Measurements from ENCODE around the gene GRAMD1A.
"Not testable (repeated sequence)": the region's sequence is repeated elsewhere in the genome, so short reads cannot be mapped to it uniquely, and the experiment has no call there.

Gene GRAMD1A

GRCh38 chr19:35048911-35049411 is 48.8 kb downstream of the GRAMD1A start:
- Histone ChIP-seq H3K27me3 (ENCODE audit: insufficient read depth, low read length) (no peaks in the 10 kb centered on the region), H2AFZ (ENCODE audit: low read length, unreplicated experiment) (no peak overlapping the region), H3K36me3 (ENCODE audit: insufficient read depth, low read length) (no peaks in the 10 kb centered on the region), H3K4me1 (ENCODE audit: control insufficient read depth, insufficient read depth, low read length, unreplicated experiment) (no peaks in the 10 kb centered on the region), H3K27ac (ENCODE audit: low read depth, low read length) (no peak overlapping the region), H3K4me3 (ENCODE audit: low read depth, low read length) (no peak overlapping the region), H3K79me2 (ENCODE audit: control insufficient read depth, insufficient read depth, low read length, unreplicated experiment) (no peaks in the 10 kb centered on the region)

DNA sequence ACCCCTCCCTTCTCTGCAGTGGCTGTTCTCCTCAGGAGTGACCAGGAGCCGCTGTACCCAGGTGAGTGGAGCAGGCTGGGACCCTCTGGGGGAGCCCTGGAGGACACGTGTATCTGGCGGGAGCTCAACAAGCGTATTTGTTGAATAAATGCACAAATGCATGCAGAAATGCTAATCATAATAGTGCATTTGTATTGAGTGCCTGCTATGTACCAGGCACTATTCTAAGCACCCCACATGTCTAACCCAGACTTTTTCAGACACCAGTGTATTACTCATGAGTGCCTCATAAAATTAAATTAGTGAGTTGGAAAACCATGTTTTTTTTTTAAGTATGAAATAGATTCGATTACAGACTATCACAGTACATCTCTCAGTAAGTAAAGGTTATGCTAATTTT is 49.3 kb downstream of the GRAMD1A start:
- Histone ChIP-seq H3K27me3 (ENCODE audit: insufficient read depth, low read length) (no peaks in the 10 kb centered on the region), H2AFZ (ENCODE audit: low read length, unreplicated experiment) (no peak overlapping the region), H3K4me3 (ENCODE audit: low read depth, low read length) (no peak overlapping the region), H3K79me2 (ENCODE audit: control insufficient read depth, insufficient read depth, low read length, unreplicated experiment) (no peaks in the 10 kb centered on the region), H3K27ac (ENCODE audit: low read depth, low read length) (no peak overlapping the region), H3K36me3 (ENCODE audit: insufficient read depth, low read length) (no peaks in the 10 kb centered on the region), H3K4me1 (ENCODE audit: control insufficient read depth, insufficient read depth, low read length, unreplicated experiment) (no peaks in the 10 kb centered on the region)

DNA sequence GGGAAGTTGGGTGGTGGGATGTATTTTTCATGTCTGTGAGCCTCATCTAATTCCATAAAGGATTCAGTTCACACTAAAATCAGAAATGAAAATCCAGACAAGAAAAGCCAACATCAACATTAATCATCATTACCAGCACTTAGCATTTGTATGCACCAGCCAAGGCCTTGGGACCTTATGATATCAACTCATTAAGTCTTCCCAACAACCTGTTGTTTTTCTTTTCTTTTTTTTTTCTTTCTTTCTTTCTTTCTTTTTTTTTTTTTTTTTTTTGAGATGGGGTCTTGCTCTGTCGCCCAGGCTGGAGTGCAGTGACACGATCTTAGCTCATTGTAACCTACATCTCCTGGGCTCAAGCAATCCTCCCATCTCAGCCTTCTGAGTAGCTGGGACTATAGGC is 50.5 kb downstream of the GRAMD1A start:
- H2AFZ ChIP-seq (ENCODE audit: low read length, unreplicated experiment); H3K79me2 ChIP-seq (ENCODE audit: control insufficient read depth, insufficient read depth, low read length, unreplicated experiment); H3K27me3 ChIP-seq (ENCODE audit: insufficient read depth, low read length); H3K4me3 ChIP-seq (ENCODE audit: low read depth, low read length); H3K27ac ChIP-seq (ENCODE audit: low read depth, low read length); H3K36me3 ChIP-seq (ENCODE audit: insufficient read depth, low read length); H3K4me1 ChIP-seq (ENCODE audit: control insufficient read depth, insufficient read depth, low read length, unreplicated experiment): not testable (repeated sequence)

DNA sequence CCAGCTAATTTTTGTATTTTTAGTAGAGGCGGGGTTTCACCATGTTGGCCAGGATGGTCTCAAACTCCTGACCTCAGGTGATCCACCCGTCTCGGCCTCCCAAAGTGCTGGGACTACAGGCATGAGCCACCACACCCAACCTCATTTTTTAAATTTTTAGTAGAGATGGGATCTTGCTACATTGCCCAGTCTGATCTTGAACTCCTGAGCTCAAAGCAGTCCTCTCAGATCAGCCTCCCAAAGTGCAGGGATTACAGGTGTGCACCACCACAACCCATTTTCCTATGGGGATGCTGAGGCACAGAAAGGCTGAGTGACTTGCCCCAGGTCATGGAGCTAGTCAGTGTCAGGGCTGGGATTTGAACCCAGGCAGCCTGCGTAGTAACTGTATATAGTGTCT is 51.1 kb downstream of the GRAMD1A start:
- not testable (repeated sequence) for H3K79me2 ChIP-seq (ENCODE audit: control insufficient read depth, insufficient read depth, low read length, unreplicated experiment); H3K4me1 ChIP-seq (ENCODE audit: control insufficient read depth, insufficient read depth, low read length, unreplicated experiment); H2AFZ ChIP-seq (ENCODE audit: low read length, unreplicated experiment); H3K27ac ChIP-seq (ENCODE audit: low read depth, low read length); H3K27me3 ChIP-seq (ENCODE audit: insufficient read depth, low read length); H3K36me3 ChIP-seq (ENCODE audit: insufficient read depth, low read length); H3K4me3 ChIP-seq (ENCODE audit: low read depth, low read length)

- Histone ChIP-seq H2AFZ (ENCODE audit: low read length, unreplicated experiment) (no peak overlapping the region), H3K79me2 (ENCODE audit: control insufficient read depth, insufficient read depth, low read length, unreplicated experiment) (no peaks in the 10 kb centered on the region), H3K27ac (ENCODE audit: low read depth, low read length) (no peak overlapping the region), H3K4me1 (ENCODE audit: control insufficient read depth, insufficient read depth, low read length, unreplicated experiment) (no peaks in the 10 kb centered on the region), H3K4me3 (ENCODE audit: low read depth, low read length) (no peak overlapping the region), H3K36me3 (ENCODE audit: insufficient read depth, low read length) (no peaks in the 10 kb centered on the region), H3K27me3 (ENCODE audit: insufficient read depth, low read length) (no peaks in the 10 kb centered on the region; the same call in 1 of the 2 replicates)
These were observed 51.7 kb downstream of the GRAMD1A start for GRCh38 chr19:35051796-35052195.

GRCh38 chr19:35052599-35053190 is 52.6 kb downstream of the GRAMD1A start:
- H3K27me3 ChIP-seq (ENCODE audit: insufficient read depth, low read length), result no peaks in the 10 kb centered on the region; the same call in 1 of the 2 replicates
- no peak overlapping the region for H2AFZ ChIP-seq (ENCODE audit: low read length, unreplicated experiment)
- H3K4me3 ChIP-seq (ENCODE audit: low read depth, low read length), result no peak overlapping the region
- H3K36me3 ChIP-seq (ENCODE audit: insufficient read depth, low read length), result no peaks in the 10 kb centered on the region
- H3K4me1 ChIP-seq (ENCODE audit: control insufficient read depth, insufficient read depth, low read length, unreplicated experiment), result no peaks in the 10 kb centered on the region
- no peak overlapping the region for H3K27ac ChIP-seq (ENCODE audit: low read depth, low read length)
- H3K79me2 ChIP-seq (ENCODE audit: control insufficient read depth, insufficient read depth, low read length, unreplicated experiment), result no peaks in the 10 kb centered on the region

DNA sequence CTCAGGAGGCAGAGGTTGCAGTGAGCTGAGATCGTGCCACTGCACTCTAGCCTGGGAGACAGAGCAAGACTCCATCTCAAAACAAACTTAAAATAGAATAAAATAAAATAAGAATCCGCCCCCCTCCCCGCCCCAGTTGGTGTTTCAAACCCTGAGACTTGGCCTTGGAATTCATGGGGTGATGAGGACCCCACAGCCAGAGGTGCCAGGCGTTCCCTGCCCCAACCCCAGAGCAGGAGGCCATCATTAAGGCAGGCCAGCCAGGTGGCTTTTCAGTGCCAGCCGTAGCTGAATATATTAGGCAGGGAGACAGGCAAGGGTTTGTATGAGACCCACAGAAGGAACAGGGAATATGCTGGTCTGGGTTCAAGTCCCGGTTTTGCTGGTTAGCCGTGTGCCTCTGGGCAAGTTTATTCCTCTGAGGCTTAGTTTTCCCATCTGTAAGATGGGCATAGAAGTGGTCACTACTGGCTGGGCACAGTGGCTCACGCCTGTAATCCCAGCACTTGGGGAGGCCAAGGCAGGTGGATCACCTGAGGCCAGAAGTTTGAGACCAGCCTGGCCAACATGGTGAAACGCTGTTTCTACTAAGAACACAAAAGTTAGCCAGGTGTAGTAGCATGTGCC is 53.7 kb downstream of the GRAMD1A start:
- H3K4me1 ChIP-seq (ENCODE audit: control insufficient read depth, insufficient read depth, low read length, unreplicated experiment), result no peaks in the 10 kb centered on the region
- H3K36me3 ChIP-seq (ENCODE audit: insufficient read depth, low read length), result no peaks in the 10 kb centered on the region
- H3K27ac ChIP-seq (ENCODE audit: low read depth, low read length), result no peak overlapping the region
- no peak overlapping the region for H2AFZ ChIP-seq (ENCODE audit: low read length, unreplicated experiment)
- no peaks in the 10 kb centered on the region; the same call in 1 of the 2 replicates for H3K27me3 ChIP-seq (ENCODE audit: insufficient read depth, low read length)
- no peaks in the 10 kb centered on the region for H3K79me2 ChIP-seq (ENCODE audit: control insufficient read depth, insufficient read depth, low read length, unreplicated experiment)
- no peak overlapping the region for H3K4me3 ChIP-seq (ENCODE audit: low read depth, low read length)

DNA sequence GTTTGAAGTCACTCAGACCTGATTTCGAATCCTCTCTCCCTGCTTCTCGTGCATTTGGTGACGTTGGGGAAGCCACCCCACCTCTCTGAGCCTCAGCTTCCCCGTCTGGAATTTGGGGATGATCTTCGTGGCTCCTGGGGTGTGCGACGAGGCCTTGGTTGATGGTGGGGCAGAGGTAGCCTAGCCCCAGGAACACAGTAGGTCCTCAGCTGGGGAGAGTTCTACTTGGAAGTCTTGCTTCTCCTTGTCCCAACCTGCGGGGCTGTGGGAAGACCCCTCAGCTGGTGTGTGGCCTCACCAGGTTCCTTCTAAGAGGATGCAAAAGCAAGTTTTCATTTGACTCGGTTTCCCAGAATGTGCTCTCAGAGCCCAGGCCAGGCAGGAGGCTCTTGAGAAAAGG is 54.5 kb downstream of the GRAMD1A start:
- Histone ChIP-seq H3K27me3 (ENCODE audit: insufficient read depth, low read length) (no peaks in the 10 kb centered on the region; the same call in 1 of the 2 replicates), H2AFZ (ENCODE audit: low read length, unreplicated experiment) (no peak overlapping the region), H3K79me2 (ENCODE audit: control insufficient read depth, insufficient read depth, low read length, unreplicated experiment) (no peaks in the 10 kb centered on the region), H3K27ac (ENCODE audit: low read depth, low read length) (no peak overlapping the region), H3K36me3 (ENCODE audit: insufficient read depth, low read length) (no peaks in the 10 kb centered on the region), H3K4me3 (ENCODE audit: low read depth, low read length) (no peak overlapping the region), H3K4me1 (ENCODE audit: control insufficient read depth, insufficient read depth, low read length, unreplicated experiment) (no peaks in the 10 kb centered on the region)

DNA sequence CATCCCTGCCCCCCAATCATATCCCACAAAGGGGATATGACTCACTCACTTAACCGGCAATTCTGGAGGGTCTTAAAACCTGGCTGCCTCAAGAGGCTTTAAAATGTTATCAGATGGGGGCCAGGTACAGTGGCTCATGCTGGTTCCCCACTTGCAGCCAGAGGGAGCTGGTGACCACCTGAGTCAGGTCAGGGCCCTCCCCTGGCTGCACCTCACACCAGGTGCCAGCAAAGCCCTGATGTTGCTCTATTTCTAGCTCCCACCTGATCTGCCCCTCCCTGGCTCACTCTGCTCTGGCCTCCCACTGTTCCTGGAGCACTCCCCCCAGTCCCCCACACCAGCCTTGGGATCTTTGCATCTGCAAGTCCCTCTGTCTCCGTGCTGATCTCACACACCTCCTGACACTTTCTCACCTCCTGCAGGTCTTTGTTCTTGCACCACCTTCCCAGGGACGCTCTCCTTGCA is 55.6 kb downstream of the GRAMD1A start:
- Histone ChIP-seq H3K79me2 (ENCODE audit: control insufficient read depth, insufficient read depth, low read length, unreplicated experiment) (no peaks in the 10 kb centered on the region), H3K27me3 (ENCODE audit: insufficient read depth, low read length) (no peaks in the 10 kb centered on the region; the same call in 1 of the 2 replicates), H3K4me1 (ENCODE audit: control insufficient read depth, insufficient read depth, low read length, unreplicated experiment) (no peaks in the 10 kb centered on the region), H3K27ac (ENCODE audit: low read depth, low read length) (no peak overlapping the region), H3K4me3 (ENCODE audit: low read depth, low read length) (no peak overlapping the region), H3K36me3 (ENCODE audit: insufficient read depth, low read length) (no peaks in the 10 kb centered on the region), H2AFZ (ENCODE audit: low read length, unreplicated experiment) (no peak overlapping the region)

DNA sequence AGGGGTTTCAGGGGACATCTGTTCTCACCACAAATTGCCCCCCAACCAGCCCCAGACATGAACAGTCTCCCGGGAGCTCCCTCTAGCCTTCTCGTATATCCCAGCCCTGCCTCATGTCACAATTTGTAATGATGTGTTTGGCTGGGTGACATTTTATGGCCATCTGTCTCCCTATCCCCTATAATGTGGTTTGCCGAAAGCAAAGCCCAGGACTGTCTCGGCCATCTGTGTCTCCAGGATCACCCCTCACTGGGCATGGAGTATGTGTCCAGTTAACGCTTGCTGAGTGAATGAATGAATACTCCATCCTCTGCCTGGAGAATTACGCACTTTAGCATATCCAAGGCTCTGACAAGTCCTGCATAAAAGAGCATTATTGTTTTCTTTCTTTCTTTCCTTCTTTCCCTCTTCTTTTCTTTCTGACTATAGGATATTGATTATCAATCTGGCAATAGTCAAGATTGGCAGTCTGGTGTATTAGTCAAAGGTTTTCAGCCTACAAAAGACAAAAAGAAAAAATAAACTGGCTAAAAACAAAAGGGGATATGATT is 56.5 kb downstream of the GRAMD1A start:
- H3K36me3 ChIP-seq (ENCODE audit: insufficient read depth, low read length), result no peaks in the 10 kb centered on the region
- H2AFZ ChIP-seq (ENCODE audit: low read length, unreplicated experiment), result no peak overlapping the region
- H3K4me3 ChIP-seq (ENCODE audit: low read depth, low read length), result no peak overlapping the region
- no peaks in the 10 kb centered on the region; the same call in 1 of the 2 replicates for H3K27me3 ChIP-seq (ENCODE audit: insufficient read depth, low read length)
- H3K4me1 ChIP-seq (ENCODE audit: control insufficient read depth, insufficient read depth, low read length, unreplicated experiment), result no peaks in the 10 kb centered on the region
- H3K27ac ChIP-seq (ENCODE audit: low read depth, low read length), result no peak overlapping the region
- H3K79me2 ChIP-seq (ENCODE audit: control insufficient read depth, insufficient read depth, low read length, unreplicated experiment), result no peaks in the 10 kb centered on the region

GRCh38 chr19:35058370-35058769 is 58.2 kb downstream of the GRAMD1A start:
- Histone ChIP-seq H3K27ac (ENCODE audit: low read depth, low read length) (no peak overlapping the region), H3K79me2 (ENCODE audit: control insufficient read depth, insufficient read depth, low read length, unreplicated experiment) (no peaks in the 10 kb centered on the region), H3K27me3 (ENCODE audit: insufficient read depth, low read length) (no peaks in the 10 kb centered on the region; the same call in 1 of the 2 replicates), H3K4me1 (ENCODE audit: control insufficient read depth, insufficient read depth, low read length, unreplicated experiment) (no peaks in the 10 kb centered on the region), H2AFZ (ENCODE audit: low read length, unreplicated experiment) (no peak overlapping the region), H3K4me3 (ENCODE audit: low read depth, low read length) (no peak overlapping the region), H3K36me3 (ENCODE audit: insufficient read depth, low read length) (no peaks in the 10 kb centered on the region)
